IMR-90 (cell line): Measurements from ENCODE around the gene RNU1-3. TPM values are rescaled to one million over a fixed set of nuclear protein-coding genes. Genes with fewer than 3 reads are reported as not detected.
"Not testable (repeated sequence)": the region's sequence is repeated elsewhere in the genome, so short reads cannot be mapped to it uniquely, and the experiment has no call there.

Experiments used
- ATAC-seq: fragments of 200-7000 bp; cut with Tn5 transposase; 2 replicates; pipeline ENCODE4 v1.9.1; 2020; ENCODE audit warnings: low read depth, mild to moderate bottlenecking, moderate library complexity
- BruUV-seq: library from RNA; stranded (reverse); fragments of 400-500 nt; replicated peaks from 2 replicates; lab custom pipeline; 2021; lab: Mats Ljungman, UMichigan
- CTCF ChIA-PET: fragments of 300-600 bp; formaldehyde crosslinking; extraction: SDS; loops from one replicate; lab custom pipeline; 2021; ENCODE audit warnings: antibody characterized with exemption; lab: Yijun Ruan, JAX
- POLR2A ChIA-PET: fragments of 300-600 bp; sonication (Branson Sonifier 250); formaldehyde crosslinking; loops from one replicate; lab custom pipeline; 2022; ENCODE audit warnings: antibody characterized with exemption; ENCODE audit not compliant: unreplicated experiment; lab: Charles Lee
- DNase-seq: peaks from one replicate; pipeline ENCODE4 v3.0.0; 2013
- H2AFZ ChIP-seq: replicated peaks from 2 replicates; pipeline ENCODE3; 2013; ENCODE audit warnings: low read length, mild to moderate bottlenecking; ENCODE audit not compliant: poor library complexity
- H2AK5ac ChIP-seq: 2 replicates; pipeline ENCODE4 v1.6.1; 2013; ENCODE audit warnings: low read depth, low read length, inconsistent platforms
- H2AK9ac ChIP-seq: replicated peaks from 2 replicates; pipeline ENCODE3; 2013; ENCODE audit warnings: mild to moderate bottlenecking, low read depth, low read length, moderate library complexity; ENCODE audit not compliant: poor library complexity
- H2BK120ac ChIP-seq: 2 replicates; pipeline ENCODE4 v1.6.1; 2013; ENCODE audit warnings: low read depth, low read length, inconsistent platforms
- H2BK15ac ChIP-seq: 3 replicates; pipeline ENCODE4 v1.6.1; 2013; ENCODE audit warnings: low read depth, low read length, inconsistent platforms
- H2BK20ac ChIP-seq: 2 replicates; pipeline ENCODE4 v1.6.1; 2013; ENCODE audit warnings: low read depth, mild to moderate bottlenecking, inconsistent platforms, low read length, moderate library complexity
- H2BK5ac ChIP-seq: 2 replicates; pipeline ENCODE4 v1.6.1; 2013; ENCODE audit warnings: mild to moderate bottlenecking, low read depth, low read length, inconsistent platforms; ENCODE audit not compliant: poor library complexity, severe bottlenecking
- H3K14ac ChIP-seq: replicated peaks from 2 replicates; pipeline ENCODE4 v1.6.1; 2013; ENCODE audit warnings: low read depth, low read length, inconsistent platforms
- H3K18ac ChIP-seq: 2 replicates; pipeline ENCODE4 v1.6.1; 2013; ENCODE audit warnings: low read depth, low read length, control low read depth
- H3K23ac ChIP-seq: 2 replicates; pipeline ENCODE4 v1.6.1; 2013; ENCODE audit warnings: low read depth, low read length, inconsistent platforms
- H3K27ac ChIP-seq: 2 replicates; pipeline ENCODE4 v1.5.1; 2013; ENCODE audit warnings: mild to moderate bottlenecking, control low read depth, low read length; ENCODE audit not compliant: insufficient read depth
- H3K27me3 ChIP-seq: 2 replicates; pipeline ENCODE4 v1.6.1; 2013; ENCODE audit warnings: low read length; ENCODE audit not compliant: control insufficient read depth, insufficient read depth
- H3K36me3 ChIP-seq: 2 replicates; pipeline ENCODE4 v1.6.1; 2013; ENCODE audit warnings: low read length, mixed read lengths; ENCODE audit not compliant: control insufficient read depth, insufficient read depth
- H3K4ac ChIP-seq: 2 replicates; pipeline ENCODE4 v1.6.1; 2013; ENCODE audit warnings: low read depth, low read length, inconsistent platforms
- H3K4me1 ChIP-seq: 2 replicates; pipeline ENCODE4 v1.6.1; 2013; ENCODE audit warnings: low read length, mixed read lengths; ENCODE audit not compliant: control insufficient read depth, insufficient read depth
- H3K4me2 ChIP-seq: 2 replicates; pipeline ENCODE4 v1.6.1; 2013; ENCODE audit warnings: low read depth, mild to moderate bottlenecking, control low read depth, low read length, moderate library complexity
- H3K4me3 ChIP-seq: 2 replicates; pipeline ENCODE4 v1.5.1; 2013; ENCODE audit warnings: low read depth, mild to moderate bottlenecking, control low read depth, low read length, moderate library complexity; ENCODE audit not compliant: insufficient read depth
- H3K56ac ChIP-seq: 2 replicates; pipeline ENCODE4 v1.6.1; 2013; ENCODE audit warnings: low read length, inconsistent platforms; ENCODE audit not compliant: insufficient read depth; ENCODE audit errors: extremely low read depth
- H3K79me1 ChIP-seq, 2 experiments: 2 replicates each; pipeline ENCODE4 v1.6.1; 2013; ENCODE audit warnings: low read length in 2 of 2, inconsistent platforms in 1 of 2, low read depth in 1 of 2
- H3K9ac ChIP-seq: 2 replicates; pipeline ENCODE4 v1.6.1; 2013; ENCODE audit warnings: low read depth, low read length, control low read depth
- H3K9me1 ChIP-seq: 2 replicates; pipeline ENCODE4 v1.6.1; 2013; ENCODE audit warnings: low read length, inconsistent platforms; ENCODE audit not compliant: insufficient read depth
- H3K9me3 ChIP-seq: 2 replicates; pipeline ENCODE4 v1.6.1; 2013; ENCODE audit warnings: low read length; ENCODE audit not compliant: control insufficient read depth, insufficient read depth
- H4K20me1 ChIP-seq: 2 replicates; pipeline ENCODE4 v1.6.1; 2013; ENCODE audit warnings: low read length, inconsistent platforms; ENCODE audit not compliant: insufficient read depth
- H4K5ac ChIP-seq: 2 replicates; pipeline ENCODE4 v1.6.1; 2013; ENCODE audit warnings: mild to moderate bottlenecking, low read depth, low read length, control low read depth
- H4K8ac ChIP-seq, 2 experiments: 2 replicates each; pipeline ENCODE4 v1.6.1; 2013; ENCODE audit warnings: low read depth in 2 of 2, low read length in 2 of 2, control low read depth in 1 of 2, inconsistent platforms in 1 of 2
- H4K91ac ChIP-seq: 2 replicates; pipeline ENCODE4 v1.6.1; 2013; ENCODE audit warnings: low read depth, low read length, inconsistent platforms; ENCODE audit not compliant: insufficient read depth
- BHLHE40 ChIP-seq: fragments of 150-350 bp; IDR thresholded peaks from 2 replicates; pipeline ENCODE4 v1.6.1; 2016; ENCODE audit warnings: mild to moderate bottlenecking, low read depth, low read length
- CHD1 ChIP-seq: IDR thresholded peaks from 2 replicates; pipeline ENCODE4 v1.6.1; 2012; ENCODE audit warnings: low read depth, low read length, improper control_type of control experiment
- CTCF ChIP-seq: conservative IDR thresholded peaks from 2 replicates; pipeline ENCODE4 v1.5.1; 2012; ENCODE audit warnings: mild to moderate bottlenecking, low read depth, low read length, improper control_type of control experiment
- MAZ ChIP-seq: IDR thresholded peaks from 2 replicates; pipeline ENCODE4 v1.6.1; 2012; ENCODE audit warnings: low read depth, mild to moderate bottlenecking, low read length, improper control_type of control experiment, moderate library complexity, borderline replicate concordance
- MXI1 ChIP-seq: IDR thresholded peaks from 2 replicates; pipeline ENCODE4 v1.6.1; 2012; ENCODE audit warnings: low read depth, mild to moderate bottlenecking, low read length, moderate library complexity, borderline replicate concordance
- POLR2A ChIP-seq: IDR thresholded peaks from 2 replicates; pipeline ENCODE4 v1.6.1; 2012; ENCODE audit warnings: mild to moderate bottlenecking, low read depth, low read length
- RAD21 ChIP-seq: IDR thresholded peaks from 2 replicates; pipeline ENCODE4 v1.6.1; 2012; ENCODE audit warnings: low read length, improper control_type of control experiment
- RCOR1 ChIP-seq: IDR thresholded peaks from 2 replicates; pipeline ENCODE4 v1.6.1; 2012; ENCODE audit warnings: mild to moderate bottlenecking, low read length, improper control_type of control experiment; ENCODE audit not compliant: insufficient replicate concordance
- SMC3 ChIP-seq: fragments of 150-350 bp; IDR thresholded peaks from 2 replicates; pipeline ENCODE4 v1.6.1; 2016; ENCODE audit warnings: low read depth, mild to moderate bottlenecking, antibody characterized with exemption, low read length, moderate library complexity
- USF2 ChIP-seq: fragments of 150-350 bp; IDR thresholded peaks from 2 replicates; pipeline ENCODE4 v1.6.1; 2017; ENCODE audit warnings: mild to moderate bottlenecking, antibody characterized with exemption, low read length, low read depth
- WGBS, 2 experiments: methylation state at CpG; one replicate each; pipeline versions ENCODE4 v1.1.5 to v1.1.7; 2013; ENCODE audit warnings: missing lambda C conversion rate in 2 of 2; ENCODE audit not compliant: insufficient read length in 1 of 2; ENCODE audit errors: extremely low coverage in 2 of 2; 5-methylcytosine and 5-hydroxymethylcytosine counted together
- dilution Hi-C: fragments of 300-500 bp; cut with HindIII; formaldehyde crosslinking; loops from one replicate; pipeline ENCODE4 v1.14.3; 2018; ENCODE audit warnings: low sequenced_read_pairs; ENCODE audit not compliant: unreplicated experiment
- in situ Hi-C: fragments of 300-500 bp; cut with MboI; formaldehyde crosslinking; loops from 3 replicates; pipeline ENCODE4 v1.14.3; 2019; ENCODE audit warnings: low sequenced_read_pairs, inconsistent platforms, mixed read lengths
- intact Hi-C: fragments of 100-400 bp; cut with micrococcal nuclease; formaldehyde crosslinking; loops from 2 replicates; pipeline ENCODE4 v1.10.0; 2022
- polyA plus RNA-seq, 3 experiments: library from polyadenylated mRNA; depleted of rRNA; stranded (reverse); fragments of >200 nt; gene quantifications; 2 replicates each; pipeline ENCODE4 v1.2.3, GENCODE V29; 2012; ENCODE audit warnings: low replicate concordance in 1 of 3
- total RNA-seq: library from RNA; depleted of rRNA; stranded (reverse); fragments of >200 nt; gene quantifications from 2 replicates; pipeline ENCODE4 v1.2.3, GENCODE V29; 2012

Gene RNU1-3
- total and polyA plus RNA-seq, 2 of the 4 experiments (the other 2 are of a cell fraction), result under 0.01 TPM; not detected in 1

- intact Hi-C loops, in situ Hi-C loops, POLR2A ChIA-PET, H4K20me1 ChIP-seq, H3K36me3 ChIP-seq, H2BK20ac ChIP-seq, H3K4me1 ChIP-seq, BruUV-seq, dilution Hi-C loops, CTCF ChIA-PET, H3K9me1 ChIP-seq, H3K27me3 ChIP-seq, H3K9me3 ChIP-seq: not testable (repeated sequence)
- Histone ChIP-seq H3K9ac (peak overlapping the region; percentile 89), H3K4me2 (peak overlapping the region; percentile 87), H2BK15ac (peak overlapping the region; percentile 13; the same call in 1 of the 3 replicates), H4K8ac (peak overlapping the region; percentile 97 to 99), H3K4me3 (peak overlapping the region; percentile 74), H2BK120ac (peak overlapping the region; percentile 68; the same call in 1 of the 2 replicates), H2BK5ac (peak overlapping the region; percentile 85), H3K14ac (peak overlapping the region; percentile 85), H3K23ac (peak overlapping the region; percentile 56; the same call in 1 of the 2 replicates), H3K4ac (peak overlapping the region; percentile 91), H4K5ac (peak overlapping the region; percentile 99), H2AK5ac (peak overlapping the region; percentile 27), H3K79me1 (peaks cover 16 to 34% of the 10 kb centered on the region in 2 experiments), H3K18ac (peak overlapping the region; percentile 82), H2AK9ac (peak overlapping the region; percentile 74), H2AFZ (peak overlapping the region; percentile 96), H3K56ac (peak overlapping the region; percentile 76), H4K91ac (peak overlapping the region; percentile 95), H3K27ac (peak overlapping the region; percentile 86)
- DNase-seq (peak; percentile 92), ATAC-seq (peak; percentile 96)
- 3% methylated on average over 42 of the region's 61 CpGs; no CpG with 5 or more reads in 1 of the 2 experiments for WGBS, 2 experiments
- peak; percentile 74 for TF ChIP-seq BHLHE40
- TF ChIP-seq MAZ, result peak; percentile 84; the same call in 1 of the 2 replicates
- 0 out of 2 replicates have a peak, but pooled peaks have one; percentile 4 for TF ChIP-seq SMC3
- TF ChIP-seq CHD1, result peak; percentile 85
- TF ChIP-seq USF2, result peak; percentile 30; the same call in 1 of the 2 replicates
- peak; percentile 50 for TF ChIP-seq RCOR1
- TF ChIP-seq POLR2A, result peak; percentile 69; the same call in 1 of the 2 replicates
- TF ChIP-seq RAD21, result peak; percentile 16
- TF ChIP-seq CTCF, result peak; percentile 50
- peak; percentile 90 for TF ChIP-seq MXI1
Measured at GRCh38 chr1:16644482-16645270, 22.1 kb downstream of the RNU1-3 start.
